HepG2 (cell line): ENCODE measurements around the gene SYCP2L.

Experiments
- ATF1 ChIP-seq: IDR thresholded peaks from 2 replicates; pipeline ENCODE4 v1.6.1; 2016; ENCODE audit warnings: mild to moderate bottlenecking, control low read depth
- ATM ChIP-seq: fragments of 450-650 bp; IDR thresholded peaks from 2 replicates; pipeline ENCODE4 v1.7.1; 2017; ENCODE audit warnings: mild to moderate bottlenecking, borderline replicate concordance
- CTCF ChIP-seq: sonication (generic); formaldehyde crosslinking; IDR thresholded peaks from 2 replicates; pipeline ENCODE4 v1.5.0; 2020; ENCODE audit warnings: mild to moderate bottlenecking, missing genetic modification reagents, moderate library complexity
- HDAC6 ChIP-seq: fragments of 200-600 bp; sonication (generic); IDR thresholded peaks from 2 replicates; pipeline ENCODE4 v1.7.0; 2017; ENCODE audit warnings: mild to moderate bottlenecking, antibody characterized with exemption, low read length, low read depth
- KDM5A ChIP-seq: fragments of 200-600 bp; sonication (generic); IDR thresholded peaks from 2 replicates; pipeline ENCODE4 v1.7.0; 2018; ENCODE audit warnings: antibody characterized with exemption, mild to moderate bottlenecking, low read length, borderline replicate concordance
- MAZ ChIP-seq, 2 experiments: sonication (generic) in 1 of 2; formaldehyde crosslinking in 1 of 2; IDR thresholded peaks; 2 replicates each; pipeline versions ENCODE4 v1.5.0 to v1.6.1; 2012 to 2020; ENCODE audit warnings: low read depth in 2 of 2, mild to moderate bottlenecking in 2 of 2, borderline replicate concordance in 1 of 2, improper control_type of control experiment in 1 of 2, low read length in 1 of 2, missing genetic modification reagents in 1 of 2, moderate library complexity in 1 of 2
- ZNF234 ChIP-seq: sonication (generic); formaldehyde crosslinking; conservative IDR thresholded peaks from 2 replicates; pipeline ENCODE4 v1.5.1; 2020; ENCODE audit warnings: mild to moderate bottlenecking, missing genetic modification reagents
- ZNF468 ChIP-seq: sonication (generic); formaldehyde crosslinking; IDR thresholded peaks from 2 replicates; pipeline ENCODE4 v1.8.0; 2022; ENCODE audit warnings: mild to moderate bottlenecking, moderate library complexity, missing genetic modification reagents
- TF ChIP-seq, protein P1 (sequence below): sonication (generic); formaldehyde crosslinking; conservative IDR thresholded peaks from 2 replicates; pipeline ENCODE4 v1.4.0; 2020; ENCODE audit warnings: missing genetic modification reagents

GRCh38 chr6:10896691-10897090 lies 9.8 kb downstream of the SYCP2L start:
- TF ChIP-seq MAZ (IDR thresholded peaks at IDR 0.05; ENCODE audit: borderline replicate concordance, low read depth, low read length) = no peak
- TF ChIP-seq MAZ (CRISPR knock-in tag; IDR thresholded peaks at IDR 0.05; ENCODE audit: low read depth) = no peak
- no peak for TF ChIP-seq ATF1 (CRISPR knock-in tag)
- no peak for TF ChIP-seq KDM5A
- TF ChIP-seq, protein P1, sequence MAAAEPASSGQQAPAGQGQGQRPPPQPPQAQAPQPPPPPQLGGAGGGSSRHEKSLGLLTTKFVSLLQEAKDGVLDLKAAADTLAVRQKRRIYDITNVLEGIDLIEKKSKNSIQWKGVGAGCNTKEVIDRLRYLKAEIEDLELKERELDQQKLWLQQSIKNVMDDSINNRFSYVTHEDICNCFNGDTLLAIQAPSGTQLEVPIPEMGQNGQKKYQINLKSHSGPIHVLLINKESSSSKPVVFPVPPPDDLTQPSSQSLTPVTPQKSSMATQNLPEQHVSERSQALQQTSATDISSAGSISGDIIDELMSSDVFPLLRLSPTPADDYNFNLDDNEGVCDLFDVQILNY (CRISPR knock-in tag) = no peak
- no peak for TF ChIP-seq ZNF468
- no peak for TF ChIP-seq CTCF (CRISPR knock-in tag)
- TF ChIP-seq HDAC6 = no peak
- TF ChIP-seq ATM = no peak
- no peak for TF ChIP-seq ZNF234 (CRISPR knock-in tag)
